SK-N-SH (cell line): ENCODE data around the gene LENEP.

Source experiments
- CTCF ChIP-seq: fragments of 200-600 bp; sonication (generic); IDR thresholded peaks from 2 replicates; pipeline ENCODE4 v1.6.1; 2017; ENCODE audit warnings: antibody characterized with exemption, mild to moderate bottlenecking, moderate library complexity
- TF ChIP-seq, protein P1 (sequence below): fragments of 150-350 bp; IDR thresholded peaks from 2 replicates; pipeline ENCODE4 v1.6.1; 2017; ENCODE audit warnings: antibody characterized with exemption, low read length, low read depth, borderline replicate concordance

- TF ChIP-seq CTCF: no peak
- TF ChIP-seq, protein P1, sequence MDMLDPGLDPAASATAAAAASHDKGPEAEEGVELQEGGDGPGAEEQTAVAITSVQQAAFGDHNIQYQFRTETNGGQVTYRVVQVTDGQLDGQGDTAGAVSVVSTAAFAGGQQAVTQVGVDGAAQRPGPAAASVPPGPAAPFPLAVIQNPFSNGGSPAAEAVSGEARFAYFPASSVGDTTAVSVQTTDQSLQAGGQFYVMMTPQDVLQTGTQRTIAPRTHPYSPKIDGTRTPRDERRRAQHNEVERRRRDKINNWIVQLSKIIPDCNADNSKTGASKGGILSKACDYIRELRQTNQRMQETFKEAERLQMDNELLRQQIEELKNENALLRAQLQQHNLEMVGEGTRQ: no peak
Observed at GRCh38 chr1:154966111-154966510, 27.3 kb upstream of the LENEP start.
